SKM-1 treated with dmso at 0.1 percent for 144 hours (cell line): ENCODE data around the gene ELN.
"Not testable (repeated sequence)": the region's sequence is repeated elsewhere in the genome, so short reads cannot be mapped to it uniquely, and the experiment has no call there.

ENCODE experiments used
- DNase-seq: peaks from one replicate; lab custom pipeline; 2025; ENCODE audit not compliant: unreplicated experiment; lab: John Stamatoyannopoulos, UW

The ELN gene

GRCh38 chr7:74000489-74001149, 27.4 kb upstream of the ELN start:
- DNase-seq = no peak

- no peak for DNase-seq
Observed at GRCh38 chr7:74001150-74001494, 26.9 kb upstream of the ELN start.

GRCh38 chr7:74002474-74003017, 25.4 kb upstream of the ELN start:
- DNase-seq = peak; percentile 65

DNA sequence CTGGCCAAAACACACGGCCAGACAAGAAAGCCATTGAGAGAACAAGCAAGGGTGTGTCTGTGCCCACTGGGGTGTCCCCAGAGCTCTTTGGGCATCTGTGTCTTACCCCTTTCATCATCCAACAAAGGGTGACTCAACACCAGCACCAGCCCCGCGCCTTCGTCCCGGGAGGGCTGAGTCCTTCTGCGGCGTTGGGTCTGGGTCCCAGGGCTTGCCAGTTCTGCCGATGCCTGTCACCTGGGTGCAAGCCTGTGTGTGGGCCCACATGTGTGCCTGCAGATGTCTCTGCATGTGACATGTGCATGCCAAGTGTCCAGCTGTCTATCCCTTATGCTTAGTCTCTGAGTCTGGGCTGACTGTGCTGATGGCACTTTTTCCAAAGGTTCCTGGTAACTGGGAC, 24.4 kb upstream of the ELN start:
- DNase-seq = no peak

DNA sequence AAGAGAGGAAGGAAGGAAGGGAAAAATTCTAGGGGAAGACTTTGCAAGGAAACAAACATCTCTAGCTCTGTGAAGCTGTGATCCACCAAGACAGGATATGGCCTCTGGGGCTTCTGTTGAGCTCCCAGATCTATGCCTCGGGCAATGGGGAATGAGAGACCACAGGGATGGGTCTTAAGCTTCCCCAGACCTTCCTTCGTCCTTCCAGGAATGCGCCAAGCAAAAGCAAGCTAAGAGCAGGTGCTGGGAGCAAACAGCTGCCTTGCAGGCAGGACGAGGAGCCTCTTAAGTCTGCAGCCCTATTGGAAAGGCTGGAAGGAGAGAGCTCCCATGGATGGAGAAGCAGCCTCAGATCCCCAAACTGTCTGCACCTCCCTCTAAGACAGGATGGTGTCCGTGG, 21.9 kb upstream of the ELN start:
- DNase-seq = no peak

DNA sequence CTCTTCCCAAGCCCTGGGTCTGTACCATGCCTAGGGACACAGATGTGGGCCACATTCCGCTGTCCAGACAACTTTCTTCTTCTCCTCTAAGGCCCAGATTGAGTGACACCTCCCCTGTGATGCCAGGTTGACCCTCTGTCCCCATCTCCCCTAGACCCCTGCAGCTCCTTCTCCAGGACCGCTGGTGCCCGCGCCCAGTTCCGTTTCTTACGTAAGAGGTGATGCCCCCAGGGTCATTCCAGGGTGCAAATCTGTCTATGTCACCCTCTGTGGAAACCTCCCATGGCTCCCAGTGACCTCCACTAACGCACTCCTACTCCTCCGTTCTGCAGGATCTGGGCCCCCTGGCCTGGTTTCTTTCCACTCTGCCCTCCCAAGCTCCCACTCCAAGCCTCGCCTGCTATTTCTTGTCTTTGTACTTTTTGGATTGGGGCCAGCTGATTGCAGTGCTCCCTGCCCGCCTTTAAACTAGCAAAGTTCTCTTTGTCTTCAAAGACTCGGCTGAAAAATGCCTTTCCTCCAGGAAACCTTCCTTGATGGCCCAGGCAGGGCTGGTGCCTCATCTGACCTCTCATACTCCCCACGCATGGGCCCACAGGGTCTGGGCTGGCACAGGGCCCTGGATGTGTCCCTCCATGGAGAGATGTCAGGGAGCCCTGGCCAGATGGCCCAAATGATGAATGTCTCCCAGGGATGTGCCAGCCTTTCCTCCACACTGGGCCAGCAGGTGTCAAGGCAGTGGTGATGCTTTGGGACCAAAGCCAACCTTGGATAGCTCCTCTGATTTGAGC, 21.3 kb upstream of the ELN start:
- no peak for DNase-seq

- no peak for DNase-seq
Observed at GRCh38 chr7:74007242-74007567, 20.8 kb upstream of the ELN start.

DNA sequence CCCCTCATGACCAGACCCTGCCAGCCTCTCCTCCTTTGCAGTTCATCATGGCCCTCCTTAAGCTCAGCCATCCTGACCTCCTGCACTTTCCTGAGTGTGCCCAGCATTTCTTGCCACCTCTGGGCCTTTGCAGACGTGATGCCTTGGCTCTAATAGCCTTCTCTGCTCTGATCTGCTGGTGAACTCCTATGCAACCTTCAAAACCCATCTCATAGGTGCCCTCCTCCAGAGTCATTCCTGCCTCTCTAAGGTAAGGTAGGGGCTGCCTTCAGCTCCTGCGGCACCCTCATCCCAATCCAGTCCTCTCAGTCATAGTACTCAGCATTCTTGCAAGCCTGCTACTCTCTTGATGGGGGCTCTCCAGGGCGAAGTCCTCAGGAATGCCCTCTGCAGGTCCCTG, 19.3 kb upstream of the ELN start:
- DNase-seq = no peak

- DNase-seq = no peak
Observed at GRCh38 chr7:74009719-74010118, 18.3 kb upstream of the ELN start.

DNA sequence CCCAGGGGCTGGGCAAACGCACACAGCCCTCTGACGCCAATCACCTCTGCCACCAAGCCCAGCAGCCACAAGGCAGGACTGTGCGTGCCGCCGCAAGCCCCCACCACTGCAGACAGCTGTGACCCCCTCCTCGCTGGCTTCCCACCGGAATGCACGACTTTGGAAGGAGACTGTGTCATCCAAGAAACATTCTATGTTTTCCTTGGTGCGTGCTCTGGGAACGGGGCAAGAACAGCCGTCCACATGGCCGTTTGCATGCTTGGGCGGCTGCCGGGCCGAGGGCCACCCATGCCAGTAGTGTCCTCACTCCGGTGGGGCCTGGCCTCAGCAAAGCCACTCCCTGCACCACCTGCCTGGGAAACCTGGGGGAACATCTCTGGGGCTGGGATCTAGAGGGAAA, 17.6 kb upstream of the ELN start:
- DNase-seq = no peak

DNA sequence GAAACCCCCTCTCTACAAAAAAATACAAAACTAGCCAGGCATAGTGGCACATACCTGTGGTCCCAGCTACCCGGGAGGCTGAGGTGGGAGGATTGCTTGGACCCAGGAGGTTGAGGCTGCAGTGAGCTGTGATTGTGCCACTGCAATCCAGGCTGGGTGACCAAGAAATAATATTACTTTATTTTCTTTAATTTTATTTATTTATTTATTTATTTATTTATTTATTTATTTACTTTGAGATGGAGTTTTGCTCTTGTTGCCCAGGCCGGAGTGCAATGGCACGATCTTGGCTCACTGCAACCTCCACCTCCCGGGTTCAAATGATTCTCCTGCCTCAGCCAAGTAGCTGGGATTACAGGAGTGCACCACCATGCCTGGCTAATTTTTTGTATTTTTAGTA, 16.6 kb upstream of the ELN start:
- not testable (repeated sequence) for DNase-seq

- DNase-seq = no peak
Observed at GRCh38 chr7:74012842-74013249, 15.1 kb upstream of the ELN start.

GRCh38 chr7:74013539-74014272, 14.3 kb upstream of the ELN start:
- DNase-seq = no peak

DNA sequence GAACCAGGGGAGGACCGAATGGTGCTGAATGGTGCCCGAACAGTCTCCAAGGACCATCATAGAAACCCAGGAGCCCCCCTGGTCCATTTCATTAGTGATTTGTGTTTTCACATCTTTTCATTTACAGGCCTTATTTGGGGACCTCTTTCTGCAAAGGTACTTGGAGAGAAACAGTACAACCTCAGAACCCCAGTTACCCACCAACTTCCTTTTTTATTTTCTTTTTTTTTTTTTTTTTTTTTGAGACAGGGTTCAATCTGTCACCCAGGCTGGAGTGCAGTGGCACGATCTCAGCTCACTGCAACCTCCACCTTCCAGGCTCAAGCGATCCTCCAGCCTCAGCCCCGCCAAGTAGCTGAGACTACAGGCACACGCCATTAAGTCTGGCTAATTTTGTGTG, 13.0 kb upstream of the ELN start:
- DNase-seq = no peak

DNA sequence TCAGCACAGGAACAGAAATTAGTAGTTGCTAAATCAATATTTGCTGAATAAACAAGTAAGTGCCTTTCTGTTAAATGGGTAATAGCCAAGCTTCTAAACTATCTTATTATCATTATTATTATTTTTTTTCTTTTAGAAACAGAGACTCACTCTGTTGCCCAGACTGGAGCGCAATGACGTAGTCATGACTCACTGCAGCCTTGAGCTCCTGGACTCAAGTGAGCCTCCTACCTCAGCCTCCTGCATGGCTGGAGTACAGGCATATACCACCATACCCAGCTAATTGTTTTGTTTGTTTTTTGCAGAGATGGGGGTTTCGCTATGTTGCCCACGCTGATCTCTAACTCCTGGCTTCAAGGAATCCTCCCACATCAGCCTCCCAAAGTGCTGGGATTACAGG, 12.3 kb upstream of the ELN start:
- DNase-seq = no peak

DNA sequence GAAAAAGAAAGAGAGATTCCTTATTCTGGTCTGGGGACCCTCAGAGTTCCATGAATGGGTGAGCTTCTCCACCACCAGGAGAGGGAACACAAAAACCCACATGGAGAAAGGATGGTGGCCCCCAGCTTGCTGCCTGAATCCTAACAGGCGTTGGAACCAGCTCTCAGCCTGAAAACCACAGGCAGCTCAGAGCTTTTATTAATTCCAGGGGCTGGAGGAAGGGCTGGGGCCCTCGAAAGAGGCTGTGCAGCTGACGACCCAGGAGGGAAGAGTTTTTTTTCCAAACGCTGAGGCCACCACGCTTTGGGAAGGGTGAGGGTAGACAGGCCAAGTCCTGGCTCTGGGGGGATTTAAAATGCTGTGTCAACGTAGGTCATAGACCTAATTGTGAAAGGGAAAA, 10.8 kb upstream of the ELN start:
- DNase-seq = no peak

DNA sequence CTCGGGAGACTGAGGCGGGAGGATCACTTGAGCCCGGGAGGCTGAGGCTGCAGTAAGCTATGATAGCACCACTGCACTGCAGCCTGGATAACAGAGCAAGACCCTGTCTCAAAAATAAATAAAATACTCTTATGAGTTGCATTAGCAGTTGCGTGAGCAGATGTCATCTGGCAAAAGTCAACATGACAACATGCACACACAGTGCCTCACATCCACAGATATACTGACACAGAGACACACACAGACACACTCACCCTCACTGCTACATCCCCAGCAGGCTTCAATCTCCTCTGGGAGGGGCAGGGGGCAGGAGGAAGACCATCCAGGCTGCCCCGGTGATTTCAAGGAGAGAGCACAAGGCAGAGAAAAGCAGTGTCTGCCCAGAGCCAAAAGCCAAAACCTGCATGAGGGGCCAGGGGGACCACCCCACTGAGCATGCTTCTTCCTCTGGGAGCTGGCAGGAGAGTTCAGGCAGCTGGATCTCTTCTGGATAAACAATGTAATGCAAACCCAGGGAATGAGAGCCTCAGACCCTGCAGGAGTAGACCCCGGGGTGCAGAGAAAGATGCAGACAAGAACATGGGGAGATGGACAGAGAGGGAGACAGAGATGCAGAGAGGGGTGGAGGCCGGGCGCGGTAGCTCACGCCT, 9.6 kb upstream of the ELN start:
- DNase-seq = no peak

DNA sequence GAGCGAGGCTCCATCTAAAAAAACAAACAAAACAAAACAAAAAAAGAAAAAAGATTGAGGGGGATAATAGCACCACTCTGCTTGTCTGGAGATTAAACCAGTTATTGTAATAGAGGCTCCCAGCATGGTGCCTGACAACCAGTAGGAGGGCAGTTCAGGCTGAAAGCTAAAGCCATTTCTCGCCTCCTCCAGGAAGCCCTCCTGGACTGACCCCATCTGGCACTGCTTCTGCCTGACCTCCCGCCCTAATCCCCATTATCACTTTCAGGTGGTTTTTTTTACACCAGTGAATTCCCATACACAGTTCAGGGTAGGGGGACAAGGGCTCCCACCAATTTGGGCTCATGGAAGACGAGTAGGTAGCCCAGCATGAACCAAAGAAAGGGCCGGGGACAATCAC, 8.8 kb upstream of the ELN start:
- DNase-seq = no peak

DNA sequence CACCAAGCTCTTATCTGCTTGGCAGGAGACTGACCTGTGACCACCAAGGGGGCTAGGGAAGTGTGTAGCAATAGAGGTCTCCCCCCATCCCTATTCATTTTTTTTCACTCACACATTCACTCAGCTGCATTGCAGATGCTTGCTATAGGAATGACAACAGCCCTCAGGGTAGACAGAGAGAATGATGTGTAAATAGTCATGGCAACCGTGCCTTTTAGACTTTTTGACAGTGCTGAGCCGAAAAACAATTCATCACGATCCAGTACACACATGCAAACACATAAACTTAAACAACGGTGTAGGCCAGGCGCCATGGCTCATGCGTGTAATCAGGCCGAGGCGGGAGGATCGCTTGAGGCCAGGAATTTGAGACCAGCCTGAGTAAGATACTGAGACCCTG, 7.6 kb upstream of the ELN start:
- DNase-seq = no peak

- DNase-seq = no peak
Observed at GRCh38 chr7:74021546-74022320, 6.2 kb upstream of the ELN start.

DNA sequence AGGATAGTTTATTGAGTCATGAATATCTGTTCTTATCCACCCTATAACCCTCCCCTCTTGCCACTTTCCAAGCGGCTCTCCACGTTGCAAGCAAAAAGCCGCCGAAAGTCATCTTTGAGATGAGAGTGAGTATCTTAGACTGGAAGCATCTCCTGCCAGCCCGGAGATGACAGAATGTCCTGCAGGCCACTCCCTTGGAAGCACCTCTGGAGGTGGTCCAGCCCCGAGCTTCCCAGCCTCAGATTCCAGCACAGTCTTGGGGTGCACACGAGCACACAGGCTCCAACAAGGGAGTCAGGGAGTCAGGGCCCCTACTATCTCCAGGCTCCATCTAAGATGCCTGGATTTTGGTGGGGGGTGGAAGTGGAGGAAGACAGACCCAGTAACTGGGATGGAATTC, 5.5 kb upstream of the ELN start:
- DNase-seq = no peak
